ENCODE measurements around the gene GLUD1. TPM values are rescaled to one million over a fixed set of nuclear protein-coding genes. Genes with fewer than 3 reads are reported as not detected.

GLUD1 gene
- total RNA-seq, 1 experiment from 2014 or later: 101 TPM

DNA sequence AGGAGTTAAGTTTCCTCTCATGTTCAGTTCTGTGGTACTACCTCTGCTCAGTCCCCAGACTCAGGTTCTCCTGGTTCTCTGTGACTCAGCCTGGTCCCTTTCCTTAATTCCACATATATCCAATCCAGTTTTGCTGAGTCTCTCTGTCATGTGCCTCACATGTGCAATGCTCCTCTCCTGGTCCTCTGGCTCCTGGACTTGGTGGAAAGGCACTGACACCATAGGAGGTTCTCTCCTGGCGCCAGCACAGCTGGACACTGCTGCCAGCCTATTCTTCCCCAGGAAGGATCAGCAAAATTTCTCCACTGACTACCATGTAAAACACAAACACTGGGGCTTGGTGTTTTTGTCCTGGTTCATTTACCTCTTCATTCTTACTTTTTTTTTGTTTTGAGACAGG is 27.8 kb downstream of the GLUD1 start:
- Histone ChIP-seq H4K20me1 (ENCODE audit: control insufficient read depth, insufficient read depth, insufficient read length) (no peaks in the 10 kb centered on the region), H4K91ac (ENCODE audit: insufficient read length, low read depth, low read length) (no peak overlapping the region), H3K18ac (ENCODE audit: insufficient read length, low read depth, low read length) (no peak overlapping the region), H3K27me3 (ENCODE audit: insufficient read depth, low read length) (no peaks in the 10 kb centered on the region), H3K79me2 (ENCODE audit: insufficient read depth, low read length) (no peaks in the 10 kb centered on the region), H2BK15ac (ENCODE audit: low read depth, low read length) (no peak overlapping the region), H4K5ac (ENCODE audit: insufficient read length, low read depth, low read length) (no peak overlapping the region), H3K4me1 (ENCODE audit: insufficient read depth, low read length) (no peaks in the 10 kb centered on the region), H3K79me1 (ENCODE audit: insufficient read depth, low read depth, low read length, poor library complexity, severe bottlenecking) (no peaks in the 10 kb centered on the region), H3T11ph (ENCODE audit: low read length) (no peak overlapping the region), H3K9ac (ENCODE audit: extremely low read depth, insufficient read length, low read length) (no peak overlapping the region), H3K4ac (ENCODE audit: low read depth, low read length) (no peak overlapping the region), H3K27ac (ENCODE audit: insufficient read length, low read depth, low read length) (no peak overlapping the region), H3K4me2 (ENCODE audit: insufficient read depth, insufficient read length, low read length) (no peak overlapping the region), H3K14ac (ENCODE audit: insufficient read depth, low read length) (no peak overlapping the region), H2BK5ac (ENCODE audit: insufficient read length, low read length) (no peak overlapping the region), H2AFZ (ENCODE audit: low read length) (no peak overlapping the region), H3K9me3 (ENCODE audit: control insufficient read depth, low read depth, low read length) (no peaks in the 10 kb centered on the region), H2AK5ac (ENCODE audit: insufficient read length, low read length) (no peak overlapping the region), H2BK12ac (ENCODE audit: insufficient read length, low read depth, low read length) (no peak overlapping the region), H3K23me2 (ENCODE audit: insufficient read length, low read depth, low read length, poor library complexity, severe bottlenecking) (no peaks in the 10 kb centered on the region), H2BK120ac (ENCODE audit: low read depth, low read length, poor library complexity, severe bottlenecking) (no peak overlapping the region), H3K56ac (ENCODE audit: insufficient read length, low read depth, low read length) (no peak overlapping the region), H2BK20ac (ENCODE audit: low read depth, low read length, poor library complexity, severe bottlenecking) (no peak overlapping the region), H3K23ac (ENCODE audit: insufficient read length, low read depth, low read length) (no peak overlapping the region), H4K8ac (replicated peaks; ENCODE audit: insufficient read length, low read depth, low read length) (no peak overlapping the region)
- H3K4me3 Mint-ChIP-seq: no peak overlapping the region
- no CpG with 5 or more reads among the region's 1 CpG for WGBS (ENCODE audit: extremely low coverage, insufficient read length, low lambda C conversion rate)
- TF ChIP-seq, protein P1, sequence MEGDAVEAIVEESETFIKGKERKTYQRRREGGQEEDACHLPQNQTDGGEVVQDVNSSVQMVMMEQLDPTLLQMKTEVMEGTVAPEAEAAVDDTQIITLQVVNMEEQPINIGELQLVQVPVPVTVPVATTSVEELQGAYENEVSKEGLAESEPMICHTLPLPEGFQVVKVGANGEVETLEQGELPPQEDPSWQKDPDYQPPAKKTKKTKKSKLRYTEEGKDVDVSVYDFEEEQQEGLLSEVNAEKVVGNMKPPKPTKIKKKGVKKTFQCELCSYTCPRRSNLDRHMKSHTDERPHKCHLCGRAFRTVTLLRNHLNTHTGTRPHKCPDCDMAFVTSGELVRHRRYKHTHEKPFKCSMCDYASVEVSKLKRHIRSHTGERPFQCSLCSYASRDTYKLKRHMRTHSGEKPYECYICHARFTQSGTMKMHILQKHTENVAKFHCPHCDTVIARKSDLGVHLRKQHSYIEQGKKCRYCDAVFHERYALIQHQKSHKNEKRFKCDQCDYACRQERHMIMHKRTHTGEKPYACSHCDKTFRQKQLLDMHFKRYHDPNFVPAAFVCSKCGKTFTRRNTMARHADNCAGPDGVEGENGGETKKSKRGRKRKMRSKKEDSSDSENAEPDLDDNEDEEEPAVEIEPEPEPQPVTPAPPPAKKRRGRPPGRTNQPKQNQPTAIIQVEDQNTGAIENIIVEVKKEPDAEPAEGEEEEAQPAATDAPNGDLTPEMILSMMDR (conservative IDR thresholded peaks at IDR 0.05): no peak
- DNase-seq: no peak
- H3K27ac Mint-ChIP-seq: no peak overlapping the region
- H3K27me3 Mint-ChIP-seq (ENCODE audit: low read depth): no peaks in the 10 kb centered on the region
- H3K9me3 Mint-ChIP-seq: no peaks in the 10 kb centered on the region
- H3K36me3 Mint-ChIP-seq (ENCODE audit: insufficient read depth in 1 of 3, low read depth in 3 of 3): peaks cover 26 to 76% (median 56%) of the 10 kb centered on the region in 3 experiments
- H3K4me1 Mint-ChIP-seq: no peaks in the 10 kb centered on the region

Measured in H9 (cell line).